ACHN (cell line): ENCODE results near the gene GGA2.
A peak's percentile ranks its signal among the peaks of the same experiment; 100 is the strongest.

Experiments
- DNase-seq: peaks from one replicate; pipeline ENCODE4 v3.0.0-alpha.2; 2015
- in situ Hi-C: cut with HindIII; loops from 2 replicates; pipeline ENCODE4 v1.10.0; 2017; ENCODE audit warnings: low sequenced_read_pairs, low pct_ligation_motif_present, low pct_unique_long_range_greater_than_20kb

The GGA2 gene

DNA sequence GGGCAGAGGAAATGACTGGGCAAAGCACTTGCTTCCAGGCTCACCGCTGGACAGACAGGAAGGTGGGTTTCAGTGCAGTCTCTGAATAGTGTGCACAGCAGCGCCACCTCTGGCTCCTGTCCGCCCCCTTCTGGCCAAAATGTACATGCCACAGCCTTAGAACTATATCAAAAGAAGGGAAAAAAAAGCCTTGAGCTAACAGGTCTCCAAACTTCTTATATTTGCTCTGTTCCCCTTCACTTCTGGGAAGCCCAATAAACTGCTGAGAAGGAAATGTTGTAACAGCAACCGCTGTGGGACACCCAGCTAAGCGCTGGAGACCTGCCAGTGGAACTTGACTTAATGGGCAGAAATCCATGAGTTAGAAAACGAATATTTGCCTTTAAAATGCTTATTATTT lies 74.8 kb downstream of the GGA2 start:
- in situ Hi-C loops = loop anchor here (25.0 kb wide), 1 partner anchor 248 kb away; the partner anchor contains the start of gene SCNN1G
- peak; percentile 77 for DNase-seq

DNA sequence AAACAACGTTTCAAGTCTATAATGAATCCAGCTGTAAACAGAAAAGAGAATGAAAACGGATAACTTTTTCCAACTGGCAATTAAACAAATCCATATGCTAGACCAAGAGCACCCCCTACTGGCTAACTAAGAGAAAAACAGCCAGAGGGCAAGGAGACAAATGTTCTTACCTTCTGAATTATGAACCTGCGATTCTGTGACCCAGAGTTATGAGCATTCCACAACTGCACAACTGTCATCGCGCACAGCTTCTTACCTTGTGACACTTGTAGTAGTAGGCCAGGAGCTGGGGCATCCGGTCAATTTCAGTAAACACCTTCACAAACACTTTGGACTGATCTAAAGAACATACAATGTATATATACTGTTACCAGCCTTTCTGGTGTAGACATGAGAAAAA lies 75.9 kb downstream of the GGA2 start:
- in situ Hi-C loops = loop anchor here (25.0 kb wide), 1 partner anchor 247 kb away; the partner anchor contains the start of gene SCNN1G
- DNase-seq = peak; percentile 79

DNA sequence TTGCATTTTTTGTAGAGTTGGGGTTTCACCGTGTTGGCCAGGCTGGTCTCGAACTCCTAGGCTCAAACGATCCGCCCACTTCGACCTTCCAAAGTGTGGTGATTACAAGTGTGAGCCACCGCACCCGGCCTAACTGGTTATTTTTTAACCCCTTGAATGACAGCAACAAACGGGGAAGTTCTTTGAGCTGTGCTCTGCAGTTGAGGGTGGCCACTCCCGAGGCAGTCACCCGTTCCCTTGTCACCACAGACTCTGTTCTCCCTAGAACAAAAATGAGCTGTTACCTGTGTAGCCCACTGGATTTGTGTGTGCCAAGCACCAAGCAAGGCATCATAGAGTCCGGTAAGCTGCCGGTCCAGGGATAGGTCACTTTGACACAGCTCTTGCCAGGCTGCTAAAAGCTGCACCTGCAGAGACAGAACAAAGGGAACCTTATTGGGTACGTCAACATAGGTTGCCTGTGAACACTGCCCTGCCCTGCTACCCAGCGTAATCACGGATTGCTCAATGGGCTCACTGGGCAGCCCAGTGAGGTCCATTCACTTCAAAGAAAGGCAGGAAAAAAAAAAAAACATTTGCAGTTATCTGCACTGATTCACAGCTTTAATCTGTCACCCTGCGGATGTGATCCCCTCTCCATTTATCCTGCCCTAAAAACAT lies 76.9 kb downstream of the GGA2 start:
- no peak for DNase-seq
- in situ Hi-C loops = loop anchor here (25.0 kb wide), 1 partner anchor 246 kb away; the partner anchor contains the start of gene SCNN1G

DNA sequence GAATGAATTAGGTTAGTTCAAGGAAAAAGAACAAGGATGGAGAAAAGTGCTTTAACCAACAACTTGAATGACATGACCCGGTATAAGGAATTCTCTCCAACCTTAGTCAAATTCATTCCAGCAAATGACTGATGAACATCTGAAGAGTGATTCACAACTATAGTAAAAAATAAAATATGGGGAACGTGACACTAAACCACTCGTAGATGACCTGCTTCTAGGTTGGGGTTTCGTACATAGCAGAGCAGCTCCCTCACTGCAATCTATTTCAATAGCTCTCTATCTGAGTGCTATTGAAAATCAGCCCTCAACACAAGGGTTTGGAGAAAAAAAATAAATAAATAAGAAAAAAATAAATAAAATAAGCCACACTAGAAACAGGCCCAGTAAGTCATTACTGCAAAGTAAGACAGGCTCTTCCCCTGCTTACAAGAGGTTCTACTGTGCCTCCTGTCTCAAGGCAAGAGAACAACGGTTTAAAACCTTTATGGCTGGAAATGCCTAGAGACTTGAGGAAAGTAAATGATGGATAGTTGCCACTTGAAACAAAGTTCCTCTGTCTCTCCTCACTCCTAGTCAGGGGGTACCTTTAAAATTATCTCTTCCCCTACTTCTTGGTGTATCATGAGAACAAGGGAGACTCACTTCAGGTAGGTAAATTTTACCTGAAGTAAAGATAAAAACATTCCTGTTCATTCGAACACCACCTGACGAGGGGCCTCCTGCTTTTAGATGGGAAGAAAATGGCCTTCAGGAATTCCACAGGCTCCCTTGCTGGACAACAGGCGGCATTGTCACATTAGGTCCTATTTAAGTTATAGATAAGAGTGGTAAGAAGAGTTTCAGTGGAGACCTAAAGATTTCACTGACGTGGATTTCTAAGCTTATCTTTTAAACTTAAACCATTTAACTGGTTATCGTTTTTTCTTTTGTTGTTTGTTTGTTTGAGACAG lies 77.8 kb downstream of the GGA2 start:
- in situ Hi-C loops = loop anchor here (25.0 kb wide), 1 partner anchor 245 kb away; the partner anchor contains the start of gene SCNN1G
- no peak for DNase-seq

DNA sequence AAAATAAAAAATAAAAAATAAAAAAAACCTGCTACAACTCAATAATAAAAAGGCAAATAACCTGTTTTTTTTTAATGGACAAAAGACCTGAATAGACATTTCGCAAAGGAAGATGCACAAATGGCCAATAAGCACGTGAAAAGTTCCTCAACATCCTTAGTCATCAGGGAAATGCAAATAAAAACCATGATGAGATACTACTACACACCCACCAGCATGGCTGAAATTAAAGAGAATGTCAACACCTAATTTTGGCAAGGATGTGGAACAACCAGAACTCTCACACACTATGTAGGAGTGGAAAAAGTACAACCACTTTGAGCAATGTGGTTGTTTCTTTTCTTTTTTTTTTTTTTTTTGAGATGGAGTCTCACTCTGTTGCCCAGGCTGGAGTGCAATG lies 81.9 kb downstream of the GGA2 start:
- in situ Hi-C loops = loop anchor here (25.0 kb wide), 1 partner anchor 241 kb away; the partner anchor contains the start of gene SCNN1G
- no peak for DNase-seq

DNA sequence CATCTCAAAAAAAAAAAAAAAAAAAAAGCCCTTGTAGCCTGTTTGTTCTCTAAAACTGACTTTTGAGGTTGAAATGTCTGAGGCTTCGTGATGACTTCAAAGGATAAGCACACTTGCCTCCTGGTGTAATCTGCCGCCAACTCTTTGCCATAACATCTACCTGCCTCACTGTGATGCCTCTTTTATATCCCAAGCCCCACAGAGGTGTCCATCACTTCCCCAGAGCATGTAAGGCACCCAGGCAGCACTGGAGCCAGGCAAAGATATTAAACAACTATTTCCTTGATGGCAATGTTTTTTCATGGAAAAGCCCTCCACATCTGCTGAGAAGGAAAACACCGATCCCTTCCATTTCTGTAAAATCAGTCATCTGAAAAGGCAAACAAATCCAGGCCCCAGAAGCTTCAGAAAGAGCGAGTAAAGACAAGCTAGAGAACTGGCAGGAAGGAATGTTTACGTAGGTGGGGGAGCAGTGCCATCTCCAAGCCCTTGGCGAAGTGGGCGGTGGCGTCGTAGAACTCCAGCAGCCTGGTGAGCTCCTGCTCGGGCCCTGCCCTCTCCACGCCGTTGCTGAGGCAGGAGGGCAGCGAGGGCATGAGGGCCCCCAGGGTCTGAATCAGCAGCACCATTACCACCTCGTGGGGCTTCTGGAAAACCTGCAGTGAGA lies 85.9 kb downstream of the GGA2 start:
- DNase-seq = no peak
- in situ Hi-C loops = no loop called here

DNA sequence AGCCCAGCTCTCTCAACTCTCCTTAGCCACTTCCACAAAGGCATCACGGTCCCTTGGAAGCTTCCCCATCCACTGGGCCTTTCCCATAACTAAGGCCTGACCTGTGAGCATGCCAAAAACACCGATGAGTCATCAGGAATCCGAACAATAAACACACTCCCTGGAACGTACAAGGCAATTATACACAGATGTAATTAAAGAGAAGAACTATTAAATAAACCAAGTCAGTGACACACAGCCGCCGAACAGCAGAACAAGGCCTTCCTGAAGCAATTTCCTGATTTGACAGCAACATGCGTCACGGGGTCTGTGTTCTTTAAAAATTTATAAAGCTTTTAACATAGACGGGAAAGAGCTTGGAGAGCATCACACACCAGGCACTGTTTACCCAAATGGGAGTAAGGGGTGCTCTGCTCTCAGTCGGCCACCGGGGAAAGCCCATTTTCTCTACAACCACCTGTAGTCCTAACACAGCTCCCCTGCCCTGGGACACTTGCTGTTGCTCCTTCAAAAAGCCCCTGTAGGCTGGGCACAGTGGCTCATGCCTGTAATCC lies 86.7 kb downstream of the GGA2 start:
- DNase-seq = peak; percentile 57

DNA sequence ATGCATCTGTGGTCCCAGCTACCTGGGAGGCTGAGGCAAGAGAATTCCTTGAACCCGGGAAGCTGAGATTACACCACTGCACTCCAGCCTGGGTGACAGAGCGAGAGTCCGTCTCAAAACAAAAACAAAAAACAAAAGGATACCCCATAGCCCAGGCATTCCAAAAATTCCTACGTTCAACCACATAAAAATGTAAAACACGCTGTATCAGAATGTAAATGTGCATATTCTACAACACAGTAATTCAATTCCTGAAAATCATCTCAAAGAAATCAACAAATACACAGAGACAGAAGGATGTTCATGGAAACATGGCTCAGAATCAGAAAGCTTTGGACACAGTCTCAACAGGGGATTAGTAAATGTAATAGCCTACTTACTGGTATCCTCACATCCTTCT lies 90.3 kb downstream of the GGA2 start:
- DNase-seq = no peak
- in situ Hi-C loops = no loop called here

More for the DNA sequence above, 86.7 kb downstream of the GGA2 start:
- in situ Hi-C loops = no loop called here

DNA sequence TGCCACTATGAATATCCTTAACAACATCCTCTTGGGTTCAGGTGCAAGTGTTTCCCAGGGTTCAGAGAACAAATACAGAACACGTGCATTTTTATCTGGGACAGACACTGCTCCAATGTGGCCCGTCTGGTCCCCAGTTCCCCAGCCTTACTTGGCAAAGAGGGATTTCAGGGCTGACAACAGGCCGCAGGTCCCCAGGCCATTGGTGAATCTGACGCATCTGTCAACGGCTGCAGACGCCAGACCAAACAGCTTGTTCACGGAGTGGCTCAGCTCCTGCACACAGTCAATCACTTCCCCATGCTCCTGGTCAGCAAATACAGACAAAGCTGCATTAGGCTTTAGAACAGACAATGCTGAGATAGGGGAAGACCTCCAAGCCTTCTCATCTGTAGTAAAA lies 93.5 kb downstream of the GGA2 start:
- no peak for DNase-seq
- in situ Hi-C loops = no loop called here

DNA sequence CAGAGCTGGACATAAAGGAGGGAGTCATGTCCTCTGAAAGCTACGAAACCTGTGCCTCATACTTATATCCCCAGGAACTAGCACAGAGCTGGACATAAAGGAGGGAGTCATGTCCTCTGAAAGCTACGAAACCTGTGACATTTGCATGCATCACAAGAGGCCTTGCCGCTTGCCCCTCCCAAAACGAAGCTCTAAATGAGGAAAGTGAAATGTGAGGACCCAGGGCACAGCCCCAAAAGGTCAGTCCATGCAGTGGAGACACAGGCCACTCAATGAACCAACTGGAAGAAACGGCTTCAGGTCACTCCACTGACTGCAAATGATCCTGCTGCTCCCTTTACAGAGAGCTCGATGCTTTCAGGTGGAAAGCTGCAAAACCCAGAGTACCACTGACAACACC lies 95.6 kb downstream of the GGA2 start:
- in situ Hi-C loops = no loop called here
- no peak for DNase-seq
